HCT116 (cell line): ENCODE measurements around the gene SFTPB. TPM values are rescaled to one million over a fixed set of nuclear protein-coding genes. Genes with fewer than 3 reads are reported as not detected.

Experiments used
- ATAC-seq: fragments of 200-7000 bp; cut with Tn5 transposase; 2 replicates; pipeline ENCODE4 v1.9.1; 2020; ENCODE audit warnings: mild to moderate bottlenecking, moderate library complexity
- BruUV-seq: library from RNA; stranded (reverse); fragments of 400-500 nt; replicated peaks from 2 replicates; lab custom pipeline; 2021; lab: Mats Ljungman, UMichigan
- CTCF ChIA-PET: fragments of 300-600 bp; sonication (Branson Sonifier 250); formaldehyde crosslinking; loops from one replicate; lab custom pipeline; 2021; ENCODE audit warnings: antibody characterized with exemption; lab: Charles Lee
- POLR2A ChIA-PET: fragments of 300-600, 350-600 bp; sonication (Branson Sonifier 250); formaldehyde crosslinking; loops from one replicate; lab custom pipeline; 2021; ENCODE audit warnings: antibody characterized with exemption; lab: Charles Lee
- RAD21 ChIA-PET, 2 experiments: fragments of 300-600 bp; sonication (Branson Sonifier 250); formaldehyde crosslinking; loops; one replicate each; lab custom pipeline; 2023; ENCODE audit warnings: low total read pairs in 2 of 2; ENCODE audit not compliant: uncharacterized antibody in 2 of 2, unreplicated experiment in 2 of 2, low non-redundant PET in 1 of 2; lab: Charles Lee
- DNase-seq: peaks from one replicate; pipeline ENCODE4 v3.0.0-alpha.2; 2010; ENCODE audit warnings: low read depth, low spot score
- H2AFZ ChIP-seq: fragments of 200-600 bp; shearing (Covaris generic), sonication (generic); 2 replicates; pipeline ENCODE4 v1.6.1; 2017; ENCODE audit warnings: low read depth, mixed run types, mixed read lengths, antibody characterized with exemption, low read length; ENCODE audit not compliant: poor library complexity, severe bottlenecking
- H3K27ac ChIP-seq: 2 replicates; pipeline ENCODE4 v1.5.1; 2012; ENCODE audit warnings: low read depth, low read length
- H3K27me3 ChIP-seq: fragments of 200-600 bp; sonication (generic); 2 replicates; pipeline ENCODE4 v1.6.1; 2016; ENCODE audit warnings: mixed run types, low read length, mixed read lengths; ENCODE audit not compliant: insufficient read depth
- H3K36me3 ChIP-seq, 2 experiments: fragments of 200-500 bp in 1 of 2; fragments of 200-600 bp in 1 of 2; sonication (Bioruptor generic) in 1 of 2; sonication (generic) in 1 of 2; 2 replicates each; pipeline versions ENCODE4 v1.5.1 to v1.6.1; 2014 to 2016; ENCODE audit warnings: low read length in 2 of 2, inconsistent platforms in 1 of 2, mixed read lengths in 1 of 2, mixed run types in 1 of 2; ENCODE audit not compliant: insufficient read depth in 2 of 2, control insufficient read depth in 1 of 2
- H3K4me1 ChIP-seq, 2 experiments: fragments of 200-600 bp in 1 of 2; sonication (generic) in 1 of 2; 2 replicates each; pipeline versions ENCODE4 v1.5.1 to v1.6.1; 2012 to 2017; ENCODE audit warnings: low read length in 2 of 2, inconsistent platforms in 1 of 2, mild to moderate bottlenecking in 1 of 2, mixed read lengths in 1 of 2, mixed run types in 1 of 2, moderate library complexity in 1 of 2; ENCODE audit not compliant: insufficient read depth in 2 of 2, control insufficient read depth in 1 of 2
- H3K4me2 ChIP-seq: fragments of 200-600 bp; sonication (generic); 2 replicates; pipeline ENCODE4 v1.6.1; 2017; ENCODE audit warnings: mixed run types, low read length, mixed read lengths
- H3K4me3 ChIP-seq, 2 experiments: fragments of 200-600 bp in 1 of 2; sonication (generic) in 1 of 2; replicated peaks in 1 of 2; 2 replicates each; pipeline ENCODE4 v1.5.1; 2011 to 2016; ENCODE audit warnings: low read length in 2 of 2, control low read depth in 1 of 2, low read depth in 1 of 2, mild to moderate bottlenecking in 1 of 2, mixed read lengths in 1 of 2, mixed run types in 1 of 2
- H3K79me2 ChIP-seq: fragments of 200-600 bp; sonication (generic); 2 replicates; pipeline ENCODE4 v1.6.1; 2017; ENCODE audit warnings: mild to moderate bottlenecking, mixed run types, low read length, moderate library complexity, mixed read lengths; ENCODE audit not compliant: insufficient read depth
- H3K9ac ChIP-seq: fragments of 200-600 bp; sonication (generic); 2 replicates; pipeline ENCODE4 v1.6.1; 2016; ENCODE audit warnings: low read length, mixed read lengths
- H3K9me2 ChIP-seq: fragments of 200-600 bp; sonication (generic), shearing (Covaris generic); 2 replicates; pipeline ENCODE4 v1.6.1; 2017; ENCODE audit warnings: mixed run types, mild to moderate bottlenecking, moderate library complexity; ENCODE audit not compliant: insufficient read depth
- H3K9me3 ChIP-seq, 2 experiments: fragments of 200-500 bp in 1 of 2; fragments of 200-600 bp in 1 of 2; sonication (Bioruptor generic) in 1 of 2; sonication (generic) in 1 of 2; 2 replicates each; pipeline ENCODE4 v1.6.1; 2014 to 2017; ENCODE audit warnings: low read length in 2 of 2, mixed read lengths in 2 of 2, inconsistent platforms in 1 of 2, low read depth in 1 of 2, mild to moderate bottlenecking in 1 of 2, mixed run types in 1 of 2, moderate library complexity in 1 of 2; ENCODE audit not compliant: control insufficient read depth in 1 of 2, insufficient read depth in 1 of 2
- H4K20me1 ChIP-seq: fragments of 200-600 bp; sonication (generic), shearing (Covaris generic); 2 replicates; pipeline ENCODE4 v1.6.1; 2017; ENCODE audit warnings: mixed run types, mild to moderate bottlenecking, moderate library complexity; ENCODE audit not compliant: insufficient read depth
- ATF3 ChIP-seq: IDR thresholded peaks from 2 replicates; pipeline ENCODE4 v1.6.1; 2012
- CBX3 ChIP-seq: IDR thresholded peaks from 2 replicates; pipeline ENCODE4 v1.6.1; 2012; ENCODE audit warnings: low read depth
- CEBPB ChIP-seq: IDR thresholded peaks from 2 replicates; pipeline ENCODE4 v1.6.1; 2012; ENCODE audit warnings: low read depth
- CTCF ChIP-seq, 3 experiments: fragments of 200-600 bp in 1 of 3; sonication (generic) in 1 of 3; IDR thresholded peaks in 2 of 3; conservative IDR thresholded peaks in 1 of 3; 2 replicates each; pipeline ENCODE4 v1.5.1; 2012 to 2017; ENCODE audit warnings: low read depth in 2 of 3, low read length in 2 of 3, antibody characterized with exemption in 1 of 3, borderline replicate concordance in 1 of 3, control low read depth in 1 of 3, mild to moderate bottlenecking in 1 of 3, mixed read lengths in 1 of 3, mixed run types in 1 of 3, moderate library complexity in 1 of 3; ENCODE audit not compliant: insufficient read depth in 1 of 3
- EGR1 ChIP-seq: IDR thresholded peaks from 2 replicates; pipeline ENCODE4 v1.6.1; 2012; ENCODE audit warnings: low read depth
- ELF1 ChIP-seq: IDR thresholded peaks from 2 replicates; pipeline ENCODE4 v1.6.1; 2012; ENCODE audit warnings: low read depth, borderline replicate concordance
- EZH2phosphoT487 ChIP-seq: fragments of 200-600 bp; IDR thresholded peaks from 2 replicates; pipeline ENCODE4 v1.6.1; 2018; ENCODE audit warnings: antibody characterized with exemption, borderline replicate concordance
- FOSL1 ChIP-seq: IDR thresholded peaks from 2 replicates; pipeline ENCODE4 v1.6.1; 2012; ENCODE audit warnings: low read depth
- MAX ChIP-seq: IDR thresholded peaks from 2 replicates; pipeline ENCODE4 v1.6.1; 2012
- POLR2AphosphoS5 ChIP-seq: IDR thresholded peaks from 2 replicates; pipeline ENCODE4 v1.6.1; 2011; ENCODE audit warnings: mild to moderate bottlenecking, low read depth, low read length, moderate library complexity
- RAD21 ChIP-seq: IDR thresholded peaks from 2 replicates; pipeline ENCODE4 v1.6.1; 2012; ENCODE audit warnings: low read depth, mild to moderate bottlenecking
- SIN3A ChIP-seq: IDR thresholded peaks from 2 replicates; pipeline ENCODE4 v1.6.1; 2012; ENCODE audit warnings: low read depth
- SRF ChIP-seq: IDR thresholded peaks from 2 replicates; pipeline ENCODE4 v1.6.1; 2012; ENCODE audit warnings: low read depth
- TCF7L2 ChIP-seq: IDR thresholded peaks from 2 replicates; pipeline ENCODE4 v1.7.0; 2011; ENCODE audit warnings: borderline replicate concordance, inconsistent platforms; ENCODE audit not compliant: insufficient read depth, insufficient read length; ENCODE audit errors: extremely low read depth
- YY1 ChIP-seq: IDR thresholded peaks from 2 replicates; pipeline ENCODE4 v1.6.1; 2011; ENCODE audit warnings: low read length, low read depth, moderate library complexity, mild to moderate bottlenecking; ENCODE audit not compliant: insufficient replicate concordance; ENCODE audit errors: extremely low read depth
- ZBTB33 ChIP-seq: IDR thresholded peaks from 2 replicates; pipeline ENCODE4 v1.6.1; 2011; ENCODE audit warnings: mild to moderate bottlenecking, low read length, moderate library complexity; ENCODE audit not compliant: insufficient replicate concordance; ENCODE audit errors: extremely low read depth
- ZFX ChIP-seq: fragments of 450-650 bp; IDR thresholded peaks from 2 replicates; pipeline ENCODE4 v1.6.1; 2017
- intact Hi-C: fragments of 100-400 bp; cut with micrococcal nuclease; formaldehyde crosslinking; loops from 2 replicates; pipeline ENCODE4 v1.10.0; 2022
- total RNA-seq: library from RNA; stranded (reverse); gene quantifications from one replicate; pipeline ENCODE4 v1.2.1, GENCODE V29; 2021; ENCODE audit not compliant: unreplicated experiment

SFTPB gene
- total RNA-seq, 1 experiment from 2014 or later: 13.3 TPM

- no peak for TF ChIP-seq CTCF (IDR thresholded peaks at IDR 0.05 in 2 of 3, conservative IDR thresholded peaks at IDR 0.05 in 1 of 3; ENCODE audit: borderline replicate concordance in 1 of 3, insufficient read depth in 1 of 3, low read depth in 2 of 3, low read length in 2 of 3)
- no peak for TF ChIP-seq CEBPB
- TF ChIP-seq EZH2phosphoT487: no peak
- TF ChIP-seq CBX3: no peak
- no peak for TF ChIP-seq RAD21
- TF ChIP-seq ATF3: no peak
- no peak for TF ChIP-seq POLR2AphosphoS5
- no peak for TF ChIP-seq ELF1
- no peak for TF ChIP-seq YY1
- TF ChIP-seq MAX: no peak
- TF ChIP-seq EGR1: no peak
- no peak for TF ChIP-seq ZBTB33
- TF ChIP-seq SRF: no peak
- TF ChIP-seq FOSL1: no peak
- TF ChIP-seq ZFX: no peak
- no peak for TF ChIP-seq SIN3A
- no peak for TF ChIP-seq TCF7L2
- Histone ChIP-seq H3K79me2 (no peaks in the 10 kb centered on the region), H3K9me2 (no peaks in the 10 kb centered on the region), H4K20me1 (no peaks in the 10 kb centered on the region), H3K4me2 (no peak overlapping the region), H3K4me3 (no peak overlapping the region), H3K27ac (no peak overlapping the region), H2AFZ (no peak overlapping the region), H3K9ac (no peak overlapping the region), H3K9me3 (no peaks in the 10 kb centered on the region), H3K36me3 (no peaks in the 10 kb centered on the region), H3K4me1 (peaks cover 17 to 38% of the 10 kb centered on the region in 2 experiments), H3K27me3 (no peaks in the 10 kb centered on the region)
- intact Hi-C loops: no loop called here
- ChIA-PET CTCF (interaction anchor here (1.2 to 4.6 kb wide), 5 partner anchors 20 to 121 kb away, joined by 3 to 33 read pairs (median 7); no protein-coding TSS in a partner anchor), POLR2A (no interaction called here), RAD21 (no interaction called here)
- ATAC-seq: no peak
- no TSS peak for BruUV-seq
- DNase-seq: no peak
Measured at GRCh38 chr2:85706063-85706462, 38.1 kb upstream of the SFTPB start.
